ENCODE data around the gene ARL5C. TPM values are rescaled to one million over a fixed set of nuclear protein-coding genes. Genes with fewer than 3 reads are reported as not detected.

Gene ARL5C
- total RNA-seq, 1 experiment from 2014 or later = not detected

DNA sequence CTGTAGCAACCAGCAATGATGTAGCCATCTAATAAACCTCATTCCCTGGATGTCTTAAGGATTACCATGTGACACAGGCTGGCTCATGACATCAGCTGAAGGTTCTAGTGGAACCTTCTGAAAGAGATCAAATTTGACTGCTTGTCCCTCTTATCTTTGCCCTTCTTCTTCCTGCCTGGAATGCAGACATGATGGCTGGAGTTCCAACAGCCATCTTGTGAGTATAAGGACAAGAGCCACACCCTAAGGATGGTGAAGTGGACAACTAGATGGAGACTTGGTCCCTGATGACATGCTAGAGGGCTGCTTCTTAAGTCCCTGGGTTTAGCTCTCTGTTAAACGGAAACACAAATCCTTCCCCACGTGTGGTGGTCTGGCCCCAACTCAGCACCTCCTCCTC is 52.1 kb downstream of the ARL5C start:
- H3K9me3 ChIP-seq (ENCODE audit: insufficient read depth, low read depth) = no peaks in the 10 kb centered on the region
- no peaks in the 10 kb centered on the region for H3K36me3 ChIP-seq (ENCODE audit: low read depth)
- TF ChIP-seq, protein P1, sequence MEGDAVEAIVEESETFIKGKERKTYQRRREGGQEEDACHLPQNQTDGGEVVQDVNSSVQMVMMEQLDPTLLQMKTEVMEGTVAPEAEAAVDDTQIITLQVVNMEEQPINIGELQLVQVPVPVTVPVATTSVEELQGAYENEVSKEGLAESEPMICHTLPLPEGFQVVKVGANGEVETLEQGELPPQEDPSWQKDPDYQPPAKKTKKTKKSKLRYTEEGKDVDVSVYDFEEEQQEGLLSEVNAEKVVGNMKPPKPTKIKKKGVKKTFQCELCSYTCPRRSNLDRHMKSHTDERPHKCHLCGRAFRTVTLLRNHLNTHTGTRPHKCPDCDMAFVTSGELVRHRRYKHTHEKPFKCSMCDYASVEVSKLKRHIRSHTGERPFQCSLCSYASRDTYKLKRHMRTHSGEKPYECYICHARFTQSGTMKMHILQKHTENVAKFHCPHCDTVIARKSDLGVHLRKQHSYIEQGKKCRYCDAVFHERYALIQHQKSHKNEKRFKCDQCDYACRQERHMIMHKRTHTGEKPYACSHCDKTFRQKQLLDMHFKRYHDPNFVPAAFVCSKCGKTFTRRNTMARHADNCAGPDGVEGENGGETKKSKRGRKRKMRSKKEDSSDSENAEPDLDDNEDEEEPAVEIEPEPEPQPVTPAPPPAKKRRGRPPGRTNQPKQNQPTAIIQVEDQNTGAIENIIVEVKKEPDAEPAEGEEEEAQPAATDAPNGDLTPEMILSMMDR (conservative IDR thresholded peaks at IDR 0.05) = no peak
- TF ChIP-seq EZH2 (IDR thresholded peaks at IDR 0.05; ENCODE audit: low read depth) = no peak
- H3K27me3 ChIP-seq (ENCODE audit: insufficient read depth, low read depth) = no peaks in the 10 kb centered on the region
- no peak for DNase-seq
- no peak overlapping the region for H3K27ac ChIP-seq
- H3K9me2 ChIP-seq (ENCODE audit: insufficient read depth) = no peaks in the 10 kb centered on the region
- intact Hi-C loops (cut with micrococcal nuclease; ENCODE audit: unreplicated experiment) = no loop called here
- peaks cover 8% of the 10 kb centered on the region; the same call in 1 of the 2 replicates for H3K4me1 ChIP-seq (replicated peaks; ENCODE audit: insufficient read depth)
- no peak overlapping the region for H3K4me3 ChIP-seq
- POLR2A ChIA-PET (ENCODE audit: unreplicated experiment) = no interaction called here
- CTCF ChIA-PET = no interaction called here
- no peak overlapping the region for H2AFZ ChIP-seq
- no peaks in the 10 kb centered on the region for H3K79me2 ChIP-seq (ENCODE audit: low read depth)
- H3K4me2 ChIP-seq = no peak overlapping the region
- no peaks in the 10 kb centered on the region for H3F3A ChIP-seq (ENCODE audit: insufficient read depth, low read depth)
- no TSS peak for BruUV-seq (replicated peaks)
- no peaks in the 10 kb centered on the region for H4K20me1 ChIP-seq (ENCODE audit: insufficient read depth)

DNA sequence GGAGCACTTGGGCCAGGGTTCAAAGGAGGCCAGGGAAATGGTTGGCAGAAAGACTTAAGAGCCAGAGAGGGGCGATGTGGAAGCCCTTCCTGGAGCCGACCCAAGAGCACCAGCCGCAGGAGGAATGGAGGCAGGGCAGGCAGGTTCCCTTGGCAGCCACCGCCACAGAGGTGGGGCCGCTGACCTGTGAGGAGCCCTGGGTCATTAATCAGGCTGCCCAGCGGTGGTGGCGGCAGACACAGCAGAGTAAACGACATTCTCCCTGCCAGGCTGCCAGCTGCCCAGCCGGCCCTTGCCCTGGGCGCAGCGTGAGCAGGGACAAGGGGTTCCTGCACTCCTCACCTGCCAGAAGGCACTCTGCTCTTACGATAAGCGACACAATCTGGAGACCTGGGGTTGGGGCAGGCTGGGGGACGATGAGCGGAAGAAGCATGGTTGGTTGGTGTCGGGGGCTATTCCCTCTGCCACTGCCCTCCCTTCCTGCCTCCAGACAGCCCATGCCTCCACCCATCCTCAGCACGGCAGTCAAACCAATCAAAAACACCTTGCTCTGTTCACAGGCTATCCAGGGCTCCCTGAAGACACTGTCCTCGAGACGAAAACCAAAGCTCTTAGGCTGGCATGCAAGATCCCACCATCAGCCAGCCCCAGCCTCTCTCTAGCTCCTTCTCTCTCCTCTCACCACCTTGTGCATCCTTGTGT is 55.4 kb downstream of the ARL5C start:
- H3K4me3 ChIP-seq = no peak overlapping the region
- H3K79me2 ChIP-seq (ENCODE audit: low read depth) = no peaks in the 10 kb centered on the region
- DNase-seq = peak in 1 of 2 experiments; percentile 67
- no peak overlapping the region for H2AFZ ChIP-seq
- H3K36me3 ChIP-seq (ENCODE audit: low read depth) = no peaks in the 10 kb centered on the region
- BruUV-seq (replicated peaks) = no TSS peak
- H3F3A ChIP-seq (ENCODE audit: insufficient read depth, low read depth) = no peaks in the 10 kb centered on the region
- no peaks in the 10 kb centered on the region for H3K9me2 ChIP-seq (ENCODE audit: insufficient read depth)
- intact Hi-C loops (cut with micrococcal nuclease; ENCODE audit: unreplicated experiment) = no loop called here
- H3K9me3 ChIP-seq (ENCODE audit: insufficient read depth, low read depth) = no peaks in the 10 kb centered on the region
- TF ChIP-seq, protein P1 (conservative IDR thresholded peaks at IDR 0.05) = no peak
- no peak for TF ChIP-seq EZH2 (IDR thresholded peaks at IDR 0.05; ENCODE audit: low read depth)
- no peaks in the 10 kb centered on the region for H4K20me1 ChIP-seq (ENCODE audit: insufficient read depth)
- no peak overlapping the region for H3K27ac ChIP-seq
- CTCF ChIA-PET = no interaction called here
- peaks cover 15% of the 10 kb centered on the region; the same call in 1 of the 2 replicates for H3K27me3 ChIP-seq (ENCODE audit: insufficient read depth, low read depth)
- peak overlapping the region; percentile 35 for H3K4me2 ChIP-seq
- POLR2A ChIA-PET (ENCODE audit: unreplicated experiment) = no interaction called here
- H3K4me1 ChIP-seq (replicated peaks; ENCODE audit: insufficient read depth) = peaks cover 8% of the 10 kb centered on the region; the same call in 1 of the 2 replicates

DNA sequence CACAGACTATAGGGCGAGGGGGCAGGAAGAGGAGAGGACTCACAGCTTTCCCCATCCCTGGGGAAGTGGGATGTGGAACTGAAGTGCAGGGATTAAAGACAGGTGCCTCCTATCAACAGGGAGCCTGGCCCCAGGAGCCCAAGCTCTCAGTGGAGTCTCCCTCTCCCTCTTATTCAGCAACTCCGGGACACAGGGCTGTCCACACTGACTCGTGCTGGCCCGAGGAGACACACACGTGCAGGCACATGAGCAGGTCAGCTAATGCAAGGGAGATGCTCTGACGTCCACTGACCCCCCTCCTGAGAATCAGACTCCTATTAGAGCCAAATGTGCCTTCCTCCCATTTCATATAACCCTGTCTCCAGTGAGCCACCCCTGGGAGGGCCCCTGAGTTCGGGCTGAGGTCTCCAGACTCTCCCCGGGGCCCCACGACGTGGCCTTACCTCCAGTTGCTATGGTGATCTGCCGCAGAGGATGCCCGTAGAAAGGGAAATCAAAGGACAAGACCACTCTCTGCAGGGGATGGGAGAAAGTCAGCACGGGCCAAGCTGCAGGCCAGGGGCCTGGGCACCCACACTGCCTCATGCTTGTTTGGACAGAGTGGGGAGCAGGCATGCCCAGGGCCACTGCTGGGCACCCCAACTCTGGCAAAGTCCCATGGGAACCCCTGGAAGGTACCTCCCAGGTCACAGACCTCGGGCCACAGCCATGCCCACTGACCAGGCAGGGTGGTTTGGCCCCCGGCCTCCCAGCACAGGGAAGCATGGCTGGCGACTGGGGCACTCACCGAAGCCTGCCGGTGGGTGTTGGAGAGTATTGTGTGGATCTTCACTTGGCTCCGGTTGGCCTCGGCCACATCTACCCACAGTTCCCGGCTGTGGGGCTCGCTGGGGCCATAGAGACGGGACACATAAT is 57.2 kb downstream of the ARL5C start:
- intact Hi-C loops (cut with micrococcal nuclease; ENCODE audit: unreplicated experiment) = no loop called here

More for the DNA sequence above, 57.2 kb downstream of the ARL5C start:
- no peak for DNase-seq
- H3K4me1 ChIP-seq (replicated peaks; ENCODE audit: insufficient read depth) = peaks cover 8% of the 10 kb centered on the region; the same call in 1 of the 2 replicates
- H3K27me3 ChIP-seq (ENCODE audit: insufficient read depth, low read depth) = peaks cover 15% of the 10 kb centered on the region; the same call in 1 of the 2 replicates
- no peaks in the 10 kb centered on the region for H3K9me2 ChIP-seq (ENCODE audit: insufficient read depth)
- H3K36me3 ChIP-seq (ENCODE audit: low read depth) = no peaks in the 10 kb centered on the region
- no peaks in the 10 kb centered on the region for H3K9me3 ChIP-seq (ENCODE audit: insufficient read depth, low read depth)
- H2AFZ ChIP-seq = no peak overlapping the region
- H4K20me1 ChIP-seq (ENCODE audit: insufficient read depth) = no peaks in the 10 kb centered on the region
- ChIA-PET CTCF (interaction anchor here (0.6 kb wide), 1 partner anchor 33 kb away, joined by 3 read pairs; no protein-coding TSS in a partner anchor), POLR2A (ENCODE audit: unreplicated experiment) (no interaction called here)
- H3K27ac ChIP-seq = no peak overlapping the region
- no peak for TF ChIP-seq EZH2 (IDR thresholded peaks at IDR 0.05; ENCODE audit: low read depth)
- TF ChIP-seq, protein P1 (conservative IDR thresholded peaks at IDR 0.05) = no peak
- no peak overlapping the region for H3K4me2 ChIP-seq
- H3K79me2 ChIP-seq (ENCODE audit: low read depth) = no peaks in the 10 kb centered on the region
- H3F3A ChIP-seq (ENCODE audit: insufficient read depth, low read depth) = no peaks in the 10 kb centered on the region
- no TSS peak for BruUV-seq (replicated peaks)
- H3K4me3 ChIP-seq = no peak overlapping the region

All from PC-9 (cell line).